AG04449 (cell line): ENCODE results near the gene PRSS21.

Experiments used
- CTCF ChIA-PET: fragments of 350-600 bp; formaldehyde crosslinking; extraction: SDS; loops from one replicate; lab custom pipeline; 2021; ENCODE audit warnings: antibody characterized with exemption; lab: Yijun Ruan, JAX
- POLR2A ChIA-PET: fragments of 400-600, 350-600 bp; formaldehyde crosslinking; extraction: SDS; loops from one replicate; lab custom pipeline; 2020; ENCODE audit warnings: antibody characterized with exemption, inconsistent platforms; lab: Yijun Ruan, JAX
- DNase-seq: peaks from one replicate; pipeline ENCODE4 v3.0.0-alpha.2; 2010; ENCODE audit warnings: low read depth, low spot score
- H3K4me3 ChIP-seq: 2 replicates; pipeline ENCODE4 v1.5.1; 2011; ENCODE audit warnings: low read depth, mild to moderate bottlenecking, control low read depth, low read length
- TF ChIP-seq, protein P1 (sequence below): IDR thresholded peaks from one replicate; pipeline ENCODE4 v1.5.1; 2011; ENCODE audit warnings: mild to moderate bottlenecking, moderate library complexity, low read length, control low read depth, inconsistent platforms; ENCODE audit not compliant: insufficient read depth; ENCODE audit errors: missing control alignments

The PRSS21 gene

DNA sequence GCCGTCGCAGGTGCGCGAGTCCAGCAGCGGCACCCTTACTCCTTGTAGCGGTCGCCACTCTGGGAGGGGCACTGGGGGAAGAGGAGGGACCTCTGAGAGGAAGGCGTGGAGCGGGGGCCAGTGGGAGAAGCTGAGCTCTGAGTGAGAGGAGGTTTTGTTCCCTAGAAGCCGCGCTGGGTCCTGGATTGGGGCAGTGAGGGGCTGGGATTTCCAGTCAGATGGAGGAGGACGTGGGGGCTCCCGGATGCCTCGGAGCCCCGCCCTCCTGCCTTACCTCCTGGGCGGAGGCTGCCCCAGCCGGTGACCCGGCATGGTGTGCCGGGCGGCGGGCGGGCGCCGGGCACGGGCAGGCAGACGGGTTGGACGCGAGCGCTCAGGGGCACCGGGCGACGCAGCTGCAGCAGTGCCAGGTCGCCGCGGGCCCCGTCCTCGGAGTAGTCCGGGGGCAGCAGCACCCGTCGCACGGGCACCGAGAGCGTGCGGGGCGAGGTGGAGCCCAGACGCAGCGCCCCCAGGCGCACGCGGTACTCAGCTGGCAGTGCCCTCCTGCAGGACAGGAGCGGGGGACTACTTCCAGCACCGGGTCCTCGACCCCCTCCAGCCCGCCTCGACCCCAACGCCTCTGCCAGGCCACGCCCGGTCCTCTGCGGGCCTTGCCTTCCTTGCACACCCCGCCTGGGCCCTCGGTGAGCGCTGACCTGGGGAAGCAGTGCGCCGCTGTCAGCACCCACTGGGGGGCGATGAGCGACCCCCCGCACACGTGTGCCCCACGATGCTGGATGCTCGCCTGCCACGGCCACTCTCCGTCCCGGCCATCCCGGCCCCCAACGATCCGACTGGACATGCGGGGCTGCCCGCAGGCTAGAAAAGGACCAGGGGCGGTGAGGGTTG is 31.7 kb upstream of the PRSS21 start:
- ChIA-PET CTCF (interaction anchor here (2.0 kb wide), 1 partner anchor 54 kb away, joined by 6 read pairs; no protein-coding TSS in a partner anchor), POLR2A (no interaction called here)
- TF ChIP-seq, protein P1, sequence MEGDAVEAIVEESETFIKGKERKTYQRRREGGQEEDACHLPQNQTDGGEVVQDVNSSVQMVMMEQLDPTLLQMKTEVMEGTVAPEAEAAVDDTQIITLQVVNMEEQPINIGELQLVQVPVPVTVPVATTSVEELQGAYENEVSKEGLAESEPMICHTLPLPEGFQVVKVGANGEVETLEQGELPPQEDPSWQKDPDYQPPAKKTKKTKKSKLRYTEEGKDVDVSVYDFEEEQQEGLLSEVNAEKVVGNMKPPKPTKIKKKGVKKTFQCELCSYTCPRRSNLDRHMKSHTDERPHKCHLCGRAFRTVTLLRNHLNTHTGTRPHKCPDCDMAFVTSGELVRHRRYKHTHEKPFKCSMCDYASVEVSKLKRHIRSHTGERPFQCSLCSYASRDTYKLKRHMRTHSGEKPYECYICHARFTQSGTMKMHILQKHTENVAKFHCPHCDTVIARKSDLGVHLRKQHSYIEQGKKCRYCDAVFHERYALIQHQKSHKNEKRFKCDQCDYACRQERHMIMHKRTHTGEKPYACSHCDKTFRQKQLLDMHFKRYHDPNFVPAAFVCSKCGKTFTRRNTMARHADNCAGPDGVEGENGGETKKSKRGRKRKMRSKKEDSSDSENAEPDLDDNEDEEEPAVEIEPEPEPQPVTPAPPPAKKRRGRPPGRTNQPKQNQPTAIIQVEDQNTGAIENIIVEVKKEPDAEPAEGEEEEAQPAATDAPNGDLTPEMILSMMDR, result no peak
- DNase-seq, result no peak
- H3K4me3 ChIP-seq, result no peak overlapping the region

DNA sequence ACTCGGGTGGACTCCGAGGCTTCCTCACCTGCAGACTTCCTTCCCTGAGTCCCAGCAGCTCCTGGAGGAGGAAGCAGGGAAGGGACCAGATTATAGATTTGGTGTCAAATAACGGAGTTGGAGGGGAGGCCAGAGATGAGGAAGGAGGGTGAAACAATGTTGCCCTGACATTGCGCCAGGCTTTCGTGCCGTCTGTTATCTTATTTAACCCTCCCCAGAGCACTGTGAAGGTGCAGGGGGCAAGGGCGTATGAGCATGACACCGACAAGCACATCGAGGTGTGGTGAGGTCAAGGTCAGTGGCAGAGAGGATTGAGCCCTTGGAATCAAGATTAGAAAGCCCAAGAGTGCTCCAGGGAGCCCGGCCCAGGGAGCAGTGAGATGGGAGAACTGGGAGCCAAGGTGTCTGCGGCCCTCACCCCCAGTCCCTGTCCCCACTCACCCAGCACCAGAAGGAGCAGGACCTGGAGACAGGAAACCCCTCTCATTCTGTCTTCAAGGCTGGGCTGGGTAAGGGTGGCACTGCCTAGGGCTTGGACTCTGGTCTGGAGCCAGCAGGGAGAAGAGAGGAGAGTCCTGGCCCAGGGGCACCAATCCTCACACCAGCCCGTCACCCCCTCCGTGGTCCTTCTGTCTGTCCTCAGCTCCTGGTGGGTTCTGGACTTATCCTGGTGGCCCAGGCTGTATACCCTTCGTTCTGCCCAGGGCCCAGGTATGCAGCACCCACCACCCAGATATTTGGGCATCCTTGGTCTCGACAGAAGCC is 30.8 kb upstream of the PRSS21 start:
- POLR2A ChIA-PET, result no interaction called here
- no peak overlapping the region for H3K4me3 ChIP-seq
- no peak for DNase-seq
- CTCF ChIA-PET, result no interaction called here
- TF ChIP-seq, protein P1, result no peak

DNA sequence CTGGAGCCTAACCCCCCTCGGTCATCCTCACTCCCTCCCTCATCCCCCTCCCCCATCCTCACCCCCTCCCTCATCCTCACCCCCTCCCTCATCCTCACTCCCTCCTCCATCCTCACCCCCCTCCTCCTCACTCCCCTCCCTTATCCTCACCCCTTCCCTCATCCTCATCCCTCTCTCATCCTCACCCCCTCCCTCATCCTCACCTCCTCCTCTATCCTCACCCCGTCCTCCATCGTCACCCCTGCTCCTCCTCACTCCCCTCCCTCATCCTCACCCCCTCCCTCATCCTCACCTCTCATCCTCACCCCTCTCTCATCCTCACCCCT is 30.2 kb upstream of the PRSS21 start:
- no peak overlapping the region for H3K4me3 ChIP-seq
- ChIA-PET POLR2A (no interaction called here), CTCF (no interaction called here)
- TF ChIP-seq, protein P1, result no peak
- no peak for DNase-seq

DNA sequence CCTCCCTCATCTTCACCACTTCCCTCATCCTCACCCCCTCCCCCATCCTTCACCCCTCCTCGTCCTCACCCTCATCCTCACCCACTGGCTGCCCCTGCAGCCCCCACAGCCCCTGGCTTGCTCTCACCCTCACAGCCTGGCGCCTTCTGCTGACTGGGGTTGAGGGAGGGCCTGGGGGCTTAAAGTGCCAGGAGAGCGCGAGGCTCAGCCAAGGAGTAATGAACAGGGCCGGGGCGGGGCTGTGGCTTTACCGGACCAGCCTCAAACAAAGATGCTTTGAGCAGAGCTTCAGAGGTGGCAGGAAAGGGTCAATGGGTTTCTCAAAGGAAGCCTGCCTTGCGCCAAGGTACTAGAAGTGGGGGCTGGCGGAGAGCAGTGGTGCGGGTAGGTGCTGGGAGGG is 29.6 kb upstream of the PRSS21 start, which contains the start of gene PRSS33:
Gene PRSS33, minus strand, starts transcription at position 155 of the 400 bp plus-strand sequence. CDS start 1,013 bp downstream, outside the sequence.
- TF ChIP-seq, protein P1, result no peak
- H3K4me3 ChIP-seq, result no peak within 1 kb of the TSS
- no peak for DNase-seq
- ChIA-PET POLR2A (no interaction called here), CTCF (no interaction called here)

DNA sequence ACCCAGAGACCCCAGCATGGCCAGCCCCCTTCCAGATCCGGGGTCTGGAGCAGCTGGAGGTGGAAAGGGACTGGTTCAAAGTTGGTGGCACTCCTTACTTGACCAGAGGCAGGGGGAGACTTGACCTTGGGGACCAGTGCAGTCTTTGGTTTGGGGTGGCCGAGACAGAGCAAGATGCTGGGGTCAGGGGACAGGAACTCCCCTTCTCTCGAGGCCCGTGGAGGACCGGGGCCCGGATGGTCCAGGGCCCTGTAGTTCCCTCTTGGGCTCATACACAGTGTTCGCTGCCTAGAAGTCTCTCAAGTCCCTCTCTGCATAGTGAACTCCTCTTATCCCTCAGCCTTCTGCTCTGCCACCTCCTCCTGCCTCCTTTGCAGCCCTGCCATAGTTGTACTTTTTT is 29.1 kb upstream of the PRSS21 start:
- H3K4me3 ChIP-seq, result no peak overlapping the region
- CTCF ChIA-PET, result no interaction called here
- no peak for DNase-seq
- POLR2A ChIA-PET, result no interaction called here
- TF ChIP-seq, protein P1, result no peak

DNA sequence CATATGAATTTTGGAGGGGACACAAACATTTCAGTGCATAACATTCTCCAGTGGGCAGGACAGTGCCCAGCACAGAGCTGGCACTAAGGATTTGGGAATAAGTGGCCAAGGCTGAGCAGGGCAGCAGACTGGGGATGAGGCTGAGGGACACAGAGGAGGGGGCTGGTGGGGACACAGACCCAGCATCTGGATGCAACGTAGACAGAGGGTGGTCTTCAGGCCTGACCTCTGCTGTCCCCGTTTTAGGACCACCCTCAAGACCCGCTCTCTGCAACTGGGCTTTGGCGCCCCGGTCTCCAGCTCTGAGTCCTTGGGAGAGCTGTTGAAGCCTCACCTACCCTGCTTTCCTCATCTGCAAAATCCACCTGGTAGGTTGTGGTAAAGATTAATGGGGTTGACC is 26.4 kb upstream of the PRSS21 start:
- no peak for DNase-seq
- TF ChIP-seq, protein P1, result no peak
- POLR2A ChIA-PET, result no interaction called here
- CTCF ChIA-PET, result interaction anchor here (1.6 kb wide), 1 partner anchor 31 kb away, joined by 4 read pairs; no protein-coding TSS in a partner anchor
- H3K4me3 ChIP-seq, result no peak overlapping the region
